H4 (cell line): ENCODE data around the gene CACNA1D. TPM values are rescaled to one million over a fixed set of nuclear protein-coding genes. Genes with fewer than 3 reads are reported as not detected.
A peak's percentile ranks its signal among the peaks of the same experiment; 100 is the strongest.

Experiments used
- DNase-seq: peaks from one replicate; pipeline ENCODE4 v3.0.0-alpha.2; 2015; ENCODE audit warnings: low spot score
- total RNA-seq: library from RNA; depleted of rRNA; stranded (reverse); fragments of >200 nt; shearing (Covaris generic); gene quantifications from 2 replicates; pipeline ENCODE4 v1.2.3, GENCODE V29; 2014

Gene CACNA1D
- total RNA-seq, 1 experiment from 2014 or later: 1.4 TPM

GRCh38 chr3:53750253-53751210 is 256.1 kb downstream of the CACNA1D start:
- no peak for DNase-seq

GRCh38 chr3:53753518-53754183 is 259.2 kb downstream of the CACNA1D start:
- DNase-seq: peak; percentile 9

GRCh38 chr3:53754325-53754724 is 259.9 kb downstream of the CACNA1D start:
- no peak for DNase-seq

- no peak for DNase-seq
Observed at GRCh38 chr3:53758846-53759245, 264.4 kb downstream of the CACNA1D start.

- DNase-seq: no peak
Observed at GRCh38 chr3:53763353-53763752, 268.9 kb downstream of the CACNA1D start.

- no peak for DNase-seq
Observed at GRCh38 chr3:53764026-53764775, 269.8 kb downstream of the CACNA1D start.

GRCh38 chr3:53765753-53766152 is 271.3 kb downstream of the CACNA1D start:
- DNase-seq: no peak

GRCh38 chr3:53766706-53767105 is 272.3 kb downstream of the CACNA1D start:
- DNase-seq: no peak

GRCh38 chr3:53768478-53769459 is 274.4 kb downstream of the CACNA1D start:
- DNase-seq: no peak

- no peak for DNase-seq
Observed at GRCh38 chr3:53772562-53772961, 278.2 kb downstream of the CACNA1D start.

- DNase-seq: no peak
Observed at GRCh38 chr3:53773021-53773436, 278.6 kb downstream of the CACNA1D start.

GRCh38 chr3:53773611-53774368 is 279.4 kb downstream of the CACNA1D start:
- no peak for DNase-seq

- DNase-seq: no peak
Observed at GRCh38 chr3:53774414-53774813, 280.0 kb downstream of the CACNA1D start.

- no peak for DNase-seq
Observed at GRCh38 chr3:53775018-53775417, 280.6 kb downstream of the CACNA1D start.

GRCh38 chr3:53775834-53776251 is 281.4 kb downstream of the CACNA1D start:
- DNase-seq: no peak

GRCh38 chr3:53776494-53777101 is 282.2 kb downstream of the CACNA1D start:
- no peak for DNase-seq

GRCh38 chr3:53777468-53777867 is 283.1 kb downstream of the CACNA1D start:
- no peak for DNase-seq

GRCh38 chr3:53778153-53778552 is 283.7 kb downstream of the CACNA1D start:
- no peak for DNase-seq

GRCh38 chr3:53780171-53780570 is 285.8 kb downstream of the CACNA1D start:
- no peak for DNase-seq

GRCh38 chr3:53780806-53781205 is 286.4 kb downstream of the CACNA1D start:
- no peak for DNase-seq
